Lung (tissue), 12 donors: ENCODE data around the gene POR. TPM values are rescaled to one million over a fixed set of nuclear protein-coding genes. Genes with fewer than 3 reads are reported as not detected.

Source experiments
- ATAC-seq: fragments of 200-7000 bp; cut with Tn5 transposase; one replicate; pipeline ENCODE4 v1.9.1; 2020; ENCODE audit warnings: moderate number of reproducible peaks; ENCODE audit not compliant: insufficient read depth, low FRiP score
- DNase-seq, 3 donors: peaks; one replicate each; pipeline ENCODE4 v3.0.0-alpha.2; 2013 to 2017
- H3K27ac ChIP-seq, 2 donors: one replicate each; pipeline ENCODE4 v1.5.1; 2013; ENCODE audit warnings: mild to moderate bottlenecking in 2 of 2, moderate library complexity in 2 of 2, control low read depth in 1 of 2, inconsistent platforms in 1 of 2, low read depth in 1 of 2, low read length in 1 of 2
- H3K27me3 ChIP-seq, 3 donors: one replicate each; pipeline ENCODE4 v1.5.1; 2013; ENCODE audit warnings: low read length in 2 of 3; ENCODE audit not compliant: control insufficient read depth in 3 of 3, insufficient read depth in 3 of 3
- H3K36me3 ChIP-seq, 4 donors: one replicate each; pipeline ENCODE4 v1.5.1; 2013; ENCODE audit warnings: low read length in 4 of 4, mild to moderate bottlenecking in 1 of 4, moderate library complexity in 1 of 4; ENCODE audit not compliant: control insufficient read depth in 4 of 4, insufficient read depth in 4 of 4
- H3K4me1 ChIP-seq, 5 donors: one replicate each; pipeline ENCODE4 v1.5.1; 2013; ENCODE audit warnings: low read length in 5 of 5, mild to moderate bottlenecking in 2 of 5, moderate library complexity in 1 of 5; ENCODE audit not compliant: control insufficient read depth in 5 of 5, insufficient read depth in 5 of 5
- H3K4me3 ChIP-seq: one replicate; pipeline ENCODE4 v1.5.1; 2013; ENCODE audit warnings: mild to moderate bottlenecking, control low read depth, moderate library complexity
- H3K9ac ChIP-seq, 2 donors: one replicate each; pipeline ENCODE4 v1.5.1; 2013; ENCODE audit warnings: low read length in 2 of 2, control low read depth in 1 of 2; ENCODE audit not compliant: insufficient read depth in 1 of 2
- H3K9me3 ChIP-seq, 4 donors: one replicate each; pipeline ENCODE4 v1.5.1; 2013; ENCODE audit warnings: low read length in 3 of 4, mild to moderate bottlenecking in 1 of 4, moderate library complexity in 1 of 4; ENCODE audit not compliant: control insufficient read depth in 4 of 4, insufficient read depth in 3 of 4
- WGBS, 2 donors: extraction: QIAGEN DNeasy Blood & Tissue Kit; methylation state at CpG; one replicate each; pipeline ENCODE4 v1.1.7; 2013; 5-methylcytosine and 5-hydroxymethylcytosine counted together
- polyA plus RNA-seq, 2 donors: library from polyadenylated mRNA; stranded (reverse); fragments of 200-250 nt; gene quantifications; one replicate each; pipeline ENCODE4 v1.2.1, GENCODE V29; 2013
- total RNA-seq, 2 donors: library from RNA; depleted of rRNA in 1 of 2; stranded (reverse); fragments of >200 nt in 1 of 2; gene quantifications; one replicate each; pipeline ENCODE4 v1.2.1, GENCODE V29; 2014 to 2021
- TF ChIP-seq, protein P1 (sequence below): IDR thresholded peaks from 2 replicates; pipeline ENCODE4 v1.5.1; 2012; ENCODE audit warnings: mild to moderate bottlenecking; ENCODE audit errors: control extremely low read depth, extremely low read depth
- donor health status: control.
- donor health status: control.
- donor health status: Bipolar disorder and iron deficiency.
- donor health status: healthy.
- donor health status: DM: yes; HTN: yes; CAD: no.

The POR gene
- total and polyA plus RNA-seq, 4 donors, result 111 to 305 (median 264) TPM

- TF ChIP-seq, protein P1, sequence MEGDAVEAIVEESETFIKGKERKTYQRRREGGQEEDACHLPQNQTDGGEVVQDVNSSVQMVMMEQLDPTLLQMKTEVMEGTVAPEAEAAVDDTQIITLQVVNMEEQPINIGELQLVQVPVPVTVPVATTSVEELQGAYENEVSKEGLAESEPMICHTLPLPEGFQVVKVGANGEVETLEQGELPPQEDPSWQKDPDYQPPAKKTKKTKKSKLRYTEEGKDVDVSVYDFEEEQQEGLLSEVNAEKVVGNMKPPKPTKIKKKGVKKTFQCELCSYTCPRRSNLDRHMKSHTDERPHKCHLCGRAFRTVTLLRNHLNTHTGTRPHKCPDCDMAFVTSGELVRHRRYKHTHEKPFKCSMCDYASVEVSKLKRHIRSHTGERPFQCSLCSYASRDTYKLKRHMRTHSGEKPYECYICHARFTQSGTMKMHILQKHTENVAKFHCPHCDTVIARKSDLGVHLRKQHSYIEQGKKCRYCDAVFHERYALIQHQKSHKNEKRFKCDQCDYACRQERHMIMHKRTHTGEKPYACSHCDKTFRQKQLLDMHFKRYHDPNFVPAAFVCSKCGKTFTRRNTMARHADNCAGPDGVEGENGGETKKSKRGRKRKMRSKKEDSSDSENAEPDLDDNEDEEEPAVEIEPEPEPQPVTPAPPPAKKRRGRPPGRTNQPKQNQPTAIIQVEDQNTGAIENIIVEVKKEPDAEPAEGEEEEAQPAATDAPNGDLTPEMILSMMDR, result no peak
- 79 to 95% methylated on average over 8 of the region's 8 CpGs for WGBS, 2 donors
- ATAC-seq, result peak; percentile 7
- no peak overlapping the region for H3K4me3 ChIP-seq
- no peak overlapping the region for H3K9ac ChIP-seq
- H3K4me1 ChIP-seq, result no peaks in the 10 kb centered on the region
- H3K9me3 ChIP-seq, result no peaks in the 10 kb centered on the region
- H3K27me3 ChIP-seq, result no peaks in the 10 kb centered on the region
- DNase-seq, result peak; percentile 54 to 81 (median 69)
- H3K36me3 ChIP-seq, result peaks cover 3 to 39% (median 11%) of the 10 kb centered on the region in 4 donors
- H3K27ac ChIP-seq, result no peak overlapping the region
These were observed 62.8 kb downstream of the POR start for GRCh38 chr7:75977743-75978142.

GRCh38 chr7:75979759-75980429 is 64.9 kb downstream of the POR start:
- Histone ChIP-seq H3K36me3 (peaks cover 3 to 56% (median 13%) of the 10 kb centered on the region in 4 donors), H3K4me3 (no peak overlapping the region), H3K27me3 (no peaks in the 10 kb centered on the region), H3K9me3 (no peaks in the 10 kb centered on the region), H3K27ac (no peak overlapping the region), H3K9ac (no peak overlapping the region), H3K4me1 (no peaks in the 10 kb centered on the region)
- TF ChIP-seq, protein P1, result no peak
- DNase-seq (peak in 1 of 3 donors; percentile 10), ATAC-seq (no peak)
- 91 to 94% methylated on average over 22 of the region's 22 CpGs for WGBS, 2 donors

DNA sequence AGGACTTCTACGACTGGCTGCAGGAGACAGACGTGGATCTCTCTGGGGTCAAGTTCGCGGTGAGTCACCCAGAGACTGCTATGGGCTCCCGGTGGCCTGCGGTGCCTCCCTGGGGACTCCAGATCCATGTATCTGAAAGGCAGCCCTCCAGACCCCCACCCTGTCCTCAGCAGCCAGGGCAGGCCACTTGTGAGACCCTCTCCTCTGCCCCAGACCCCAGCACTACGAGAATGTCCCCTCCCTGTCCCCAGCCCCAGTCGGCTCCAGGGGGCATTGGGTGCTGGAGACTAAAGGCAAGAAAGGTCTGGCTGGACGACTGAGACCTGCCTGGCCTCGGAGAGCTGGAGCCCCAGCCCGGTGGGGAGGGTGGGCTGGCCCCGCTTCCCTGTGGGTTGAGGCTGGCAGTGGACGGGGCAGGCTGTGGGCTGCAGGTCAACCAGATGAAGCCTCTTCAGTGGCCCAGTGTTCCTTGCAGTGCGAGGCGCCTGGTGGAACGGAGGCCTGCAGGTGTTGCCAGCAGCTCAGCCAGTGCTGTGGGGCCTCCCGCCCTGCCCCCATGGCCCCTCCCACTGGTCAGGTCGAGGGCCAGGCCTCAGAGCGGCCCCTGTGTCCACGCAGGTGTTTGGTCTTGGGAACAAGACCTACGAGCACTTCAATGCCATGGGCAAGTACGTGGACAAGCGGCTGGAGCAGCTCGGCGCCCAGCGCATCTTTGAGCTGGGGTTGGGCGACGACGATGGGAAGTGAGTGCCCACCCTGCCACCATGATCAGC is 65.7 kb downstream of the POR start:
- no peak for ATAC-seq

More for the DNA sequence above, 65.7 kb downstream of the POR start:
- Histone ChIP-seq H3K36me3 (peaks cover 3 to 63% (median 16%) of the 10 kb centered on the region in 4 donors), H3K4me3 (no peak overlapping the region), H3K9ac (no peak overlapping the region), H3K27me3 (no peaks in the 10 kb centered on the region), H3K4me1 (no peaks in the 10 kb centered on the region), H3K27ac (no peak overlapping the region), H3K9me3 (no peaks in the 10 kb centered on the region)
- TF ChIP-seq, protein P1, result no peak
- 91 to 94% methylated on average over 29 of the region's 29 CpGs for WGBS, 2 donors
- peak in 1 of 3 donors; percentile 10 for DNase-seq
